ENCODE measurements around the gene ZNF488.

Gene ZNF488

GRCh38 chr10:47350671-47351640, 33.1 kb downstream of the ZNF488 start:
- TF ChIP-seq, protein P1, sequence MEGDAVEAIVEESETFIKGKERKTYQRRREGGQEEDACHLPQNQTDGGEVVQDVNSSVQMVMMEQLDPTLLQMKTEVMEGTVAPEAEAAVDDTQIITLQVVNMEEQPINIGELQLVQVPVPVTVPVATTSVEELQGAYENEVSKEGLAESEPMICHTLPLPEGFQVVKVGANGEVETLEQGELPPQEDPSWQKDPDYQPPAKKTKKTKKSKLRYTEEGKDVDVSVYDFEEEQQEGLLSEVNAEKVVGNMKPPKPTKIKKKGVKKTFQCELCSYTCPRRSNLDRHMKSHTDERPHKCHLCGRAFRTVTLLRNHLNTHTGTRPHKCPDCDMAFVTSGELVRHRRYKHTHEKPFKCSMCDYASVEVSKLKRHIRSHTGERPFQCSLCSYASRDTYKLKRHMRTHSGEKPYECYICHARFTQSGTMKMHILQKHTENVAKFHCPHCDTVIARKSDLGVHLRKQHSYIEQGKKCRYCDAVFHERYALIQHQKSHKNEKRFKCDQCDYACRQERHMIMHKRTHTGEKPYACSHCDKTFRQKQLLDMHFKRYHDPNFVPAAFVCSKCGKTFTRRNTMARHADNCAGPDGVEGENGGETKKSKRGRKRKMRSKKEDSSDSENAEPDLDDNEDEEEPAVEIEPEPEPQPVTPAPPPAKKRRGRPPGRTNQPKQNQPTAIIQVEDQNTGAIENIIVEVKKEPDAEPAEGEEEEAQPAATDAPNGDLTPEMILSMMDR (IDR thresholded peaks at IDR 0.05; ENCODE audit: low read depth, low read length) = no peak
- Histone ChIP-seq H3K36me3 (no peaks in the 10 kb centered on the region), H3K4me1 (no peaks in the 10 kb centered on the region), H3K4me3 (ENCODE audit: low read depth, low read length) (no peak overlapping the region), H3K27me3 (no peaks in the 10 kb centered on the region), H3K9me3 (no peaks in the 10 kb centered on the region)
- DNase-seq = no peak

GRCh38 chr10:47349941-47350371, 34.1 kb downstream of the ZNF488 start:
- Histone ChIP-seq H3K36me3 (no peaks in the 10 kb centered on the region), H3K4me3 (ENCODE audit: low read depth, low read length) (no peak overlapping the region), H3K4me1 (no peaks in the 10 kb centered on the region), H3K9me3 (no peaks in the 10 kb centered on the region), H3K27me3 (no peaks in the 10 kb centered on the region)
- no peak for DNase-seq
- TF ChIP-seq, protein P1 (IDR thresholded peaks at IDR 0.05; ENCODE audit: low read depth, low read length) = no peak

- TF ChIP-seq, protein P1 (IDR thresholded peaks at IDR 0.05; ENCODE audit: low read depth, low read length) = no peak
- Histone ChIP-seq H3K9me3 (no peaks in the 10 kb centered on the region), H3K4me1 (no peaks in the 10 kb centered on the region), H3K27me3 (no peaks in the 10 kb centered on the region), H3K36me3 (no peaks in the 10 kb centered on the region), H3K4me3 (ENCODE audit: low read depth, low read length) (no peak overlapping the region)
- no peak for DNase-seq
Measured at GRCh38 chr10:47349516-47349915, 34.6 kb downstream of the ZNF488 start.

GRCh38 chr10:47348661-47349470, 35.2 kb downstream of the ZNF488 start:
- Histone ChIP-seq H3K4me1 (no peaks in the 10 kb centered on the region), H3K9me3 (no peaks in the 10 kb centered on the region), H3K4me3 (ENCODE audit: low read depth, low read length) (no peak overlapping the region), H3K27me3 (no peaks in the 10 kb centered on the region), H3K36me3 (no peaks in the 10 kb centered on the region)
- TF ChIP-seq, protein P1 (IDR thresholded peaks at IDR 0.05; ENCODE audit: low read depth, low read length) = no peak
- no peak for DNase-seq

DNA sequence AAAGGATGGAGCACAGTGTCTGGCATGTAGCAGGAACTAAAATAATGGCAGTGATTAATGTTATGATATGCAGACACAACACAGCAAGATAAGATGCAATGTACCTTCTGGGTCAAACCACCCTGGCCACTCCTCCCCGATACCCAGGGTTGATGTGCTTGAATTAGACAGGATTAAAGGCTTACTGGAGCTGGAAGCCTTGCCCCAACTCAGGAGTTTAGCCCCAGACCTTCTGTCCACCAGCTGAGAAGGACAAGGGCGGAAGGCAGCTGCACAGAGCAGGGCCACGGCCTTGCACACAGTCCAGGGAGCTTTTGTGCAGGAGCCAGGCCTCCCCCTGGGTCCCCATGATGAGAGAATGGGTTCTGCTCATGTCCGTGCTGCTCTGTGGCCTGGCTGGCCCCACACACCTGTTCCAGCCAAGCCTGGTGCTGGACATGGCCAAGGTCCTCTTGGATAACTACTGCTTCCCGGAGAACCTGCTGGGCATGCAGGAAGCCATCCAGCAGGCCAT, 35.9 kb downstream of the ZNF488 start, which contains the start of gene RBP3:
RBP3 (plus strand) TSS at position 226 of the 514 bp plus-strand sequence; CDS start at position 348, 122 bp downstream.
- Histone ChIP-seq H3K4me3 (ENCODE audit: low read depth, low read length) (no peak within 1 kb of the TSS), H3K4me1 (no peaks in the 10 kb centered on the region), H3K9me3 (no peaks in the 10 kb centered on the region), H3K36me3 (no peaks in the 10 kb centered on the region), H3K27me3 (no peaks in the 10 kb centered on the region)
- TF ChIP-seq, protein P1 (IDR thresholded peaks at IDR 0.05; ENCODE audit: low read depth, low read length) = no peak
- DNase-seq = no peak

All from BE2C (cell line).